ENCODE measurements around the gene PAQR4. TPM values are rescaled to one million over a fixed set of nuclear protein-coding genes. Genes with fewer than 3 reads are reported as not detected.

Gene PAQR4
- total RNA-seq, 1 donor from 2014 or later: 9.2 TPM

DNA sequence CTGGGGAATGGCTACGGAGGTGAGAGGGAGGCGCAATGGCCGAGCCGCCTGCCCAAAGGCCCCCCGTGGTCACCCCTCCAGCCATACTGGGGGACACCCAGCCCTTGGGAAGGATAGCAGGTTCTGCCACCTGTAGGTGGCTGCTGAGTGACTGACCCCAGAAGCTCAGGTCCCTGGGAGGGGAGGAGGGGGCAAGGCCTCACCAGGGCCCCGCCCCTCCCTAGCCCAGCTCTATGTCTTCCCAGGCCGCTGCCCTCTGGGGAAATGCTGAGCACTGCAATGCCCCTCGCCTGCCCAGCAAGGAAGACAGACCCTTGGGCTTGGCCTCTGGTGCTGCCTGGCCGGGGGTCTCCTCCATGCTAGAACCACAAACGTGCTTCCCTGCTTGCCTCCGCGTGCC lies 32.2 kb downstream of the PAQR4 start:
- no peak for DNase-seq (ENCODE audit: low spot score in 2 of 2)
- TF ChIP-seq, protein P1, sequence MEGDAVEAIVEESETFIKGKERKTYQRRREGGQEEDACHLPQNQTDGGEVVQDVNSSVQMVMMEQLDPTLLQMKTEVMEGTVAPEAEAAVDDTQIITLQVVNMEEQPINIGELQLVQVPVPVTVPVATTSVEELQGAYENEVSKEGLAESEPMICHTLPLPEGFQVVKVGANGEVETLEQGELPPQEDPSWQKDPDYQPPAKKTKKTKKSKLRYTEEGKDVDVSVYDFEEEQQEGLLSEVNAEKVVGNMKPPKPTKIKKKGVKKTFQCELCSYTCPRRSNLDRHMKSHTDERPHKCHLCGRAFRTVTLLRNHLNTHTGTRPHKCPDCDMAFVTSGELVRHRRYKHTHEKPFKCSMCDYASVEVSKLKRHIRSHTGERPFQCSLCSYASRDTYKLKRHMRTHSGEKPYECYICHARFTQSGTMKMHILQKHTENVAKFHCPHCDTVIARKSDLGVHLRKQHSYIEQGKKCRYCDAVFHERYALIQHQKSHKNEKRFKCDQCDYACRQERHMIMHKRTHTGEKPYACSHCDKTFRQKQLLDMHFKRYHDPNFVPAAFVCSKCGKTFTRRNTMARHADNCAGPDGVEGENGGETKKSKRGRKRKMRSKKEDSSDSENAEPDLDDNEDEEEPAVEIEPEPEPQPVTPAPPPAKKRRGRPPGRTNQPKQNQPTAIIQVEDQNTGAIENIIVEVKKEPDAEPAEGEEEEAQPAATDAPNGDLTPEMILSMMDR (IDR thresholded peaks at IDR 0.05): no peak
- Histone ChIP-seq H3K4me1 (peaks cover 0 to 4% of the 10 kb centered on the region in 2 donors), H3K36me3 (no peaks in the 10 kb centered on the region), H3K4me3 (no peak overlapping the region), H3K27me3 (peaks cover 10% of the 10 kb centered on the region), H3K27ac (no peak overlapping the region), H3K9me3 (no peaks in the 10 kb centered on the region)
- intact Hi-C loops (cut with DNase I): no loop called here

DNA sequence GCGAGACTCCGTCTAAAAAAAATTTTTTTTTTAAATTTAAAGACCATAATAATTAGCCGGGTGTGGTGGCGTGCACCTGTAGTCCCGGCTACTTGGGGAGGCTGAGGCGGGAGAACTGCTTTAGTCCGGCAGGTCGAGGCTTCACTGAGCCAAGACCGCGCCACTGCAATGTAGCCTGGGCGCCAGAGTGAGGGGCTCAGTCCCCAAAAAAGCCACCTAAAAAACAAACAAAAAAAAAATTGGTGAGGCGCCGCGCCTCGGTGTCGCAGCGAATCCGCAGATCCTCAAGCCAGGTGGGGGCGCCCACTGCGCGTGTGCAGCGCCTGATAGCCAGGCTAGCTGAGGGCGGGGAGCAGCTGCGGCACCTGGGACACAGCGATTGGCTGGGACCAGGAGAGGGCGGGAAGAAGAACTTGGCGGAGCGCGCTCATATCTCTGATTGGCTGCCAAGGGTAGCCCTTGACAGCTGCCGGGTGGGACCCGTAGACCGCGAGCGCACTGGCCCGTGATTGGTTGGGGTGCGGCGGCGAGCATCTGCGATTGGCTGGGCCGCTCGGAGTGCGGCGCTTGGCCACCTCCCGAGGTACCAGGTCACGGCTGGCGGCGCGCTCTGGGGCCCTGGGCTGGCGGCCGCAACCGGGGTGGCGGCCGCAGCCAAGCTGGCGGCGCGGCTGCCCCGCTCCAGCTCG lies 34.6 kb downstream of the PAQR4 start:
- H3K36me3 ChIP-seq: no peaks in the 10 kb centered on the region
- H3K27me3 ChIP-seq: peaks cover 10% of the 10 kb centered on the region
- H3K9me3 ChIP-seq: no peaks in the 10 kb centered on the region
- peak overlapping the region in 1 of 2 donors; percentile 26 for H3K4me3 ChIP-seq
- DNase-seq (ENCODE audit: low spot score in 2 of 2): peak; percentile 87 to 97
- TF ChIP-seq, protein P1 (IDR thresholded peaks at IDR 0.05): peak; percentile 37 to 66 (median 48)
- intact Hi-C loops (cut with DNase I): loop anchor here (1.0 kb wide), 1 partner anchor 17 kb away; the partner anchor contains the start of gene TNFRSF12A
- no peak overlapping the region for H3K27ac ChIP-seq
- H3K4me1 ChIP-seq: peaks cover 0 to 4% of the 10 kb centered on the region in 2 donors

DNA sequence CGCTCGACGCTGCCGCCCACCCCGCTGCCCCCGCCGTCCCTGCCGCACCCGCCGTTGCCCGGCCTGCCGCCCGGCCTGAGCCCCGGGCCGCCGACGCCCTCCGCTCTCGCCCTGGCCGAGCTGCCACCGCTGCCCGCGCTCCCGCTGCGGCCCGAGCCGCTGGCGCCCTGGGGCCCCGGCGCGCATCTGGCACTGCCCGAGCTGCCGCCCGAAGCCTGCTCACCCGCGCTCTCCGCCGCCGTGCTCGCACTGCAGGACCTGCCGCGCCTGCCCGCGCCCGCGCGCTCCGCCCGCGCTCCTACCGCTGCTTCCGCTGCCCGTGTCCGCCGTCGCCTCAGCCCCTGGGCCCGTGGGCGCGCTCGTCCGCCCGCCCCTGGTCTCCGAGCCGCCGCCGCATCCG lies 35.2 kb downstream of the PAQR4 start:
- H3K4me3 ChIP-seq: peak overlapping the region in 1 of 2 donors; percentile 26
- TF ChIP-seq, protein P1 (IDR thresholded peaks at IDR 0.05): no peak
- intact Hi-C loops (cut with DNase I): loop anchor here (1.0 kb wide), 1 partner anchor 16 kb away; the partner anchor contains the start of gene TNFRSF12A

DNA sequence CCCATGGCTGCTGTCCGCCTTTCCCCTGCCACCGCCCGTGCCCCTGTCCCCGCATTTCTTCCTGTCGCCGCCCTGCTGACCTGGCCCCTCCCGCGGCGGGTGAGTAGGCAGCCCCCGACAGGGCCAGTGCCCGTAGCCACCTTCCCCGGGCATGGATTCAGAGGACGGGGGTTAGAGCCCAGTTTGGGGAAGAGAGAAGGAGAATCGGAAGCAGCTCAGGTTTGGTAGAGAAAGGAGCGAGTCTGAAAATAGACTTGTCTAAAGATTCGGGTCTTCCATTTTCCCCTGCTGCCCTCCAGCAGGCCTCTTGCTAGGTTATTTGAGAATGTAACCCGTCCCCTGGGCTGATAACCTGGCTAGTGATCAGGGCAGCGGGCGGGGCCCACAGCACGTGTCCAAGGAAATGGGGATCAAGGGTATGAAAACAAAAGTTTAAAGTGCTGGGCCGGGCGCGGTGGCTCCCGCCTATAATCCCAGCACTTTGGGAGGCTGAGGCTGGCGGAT lies 35.7 kb downstream of the PAQR4 start:
- Histone ChIP-seq H3K4me3 (peak overlapping the region; percentile 30 to 40), H3K4me1 (peaks cover 0 to 4% of the 10 kb centered on the region in 2 donors), H3K27me3 (peaks cover 10% of the 10 kb centered on the region), H3K36me3 (no peaks in the 10 kb centered on the region), H3K27ac (no peak overlapping the region), H3K9me3 (no peaks in the 10 kb centered on the region)
- TF ChIP-seq, protein P1 (IDR thresholded peaks at IDR 0.05): no peak
- DNase-seq (ENCODE audit: low spot score in 2 of 2): no peak
- intact Hi-C loops (cut with DNase I): loop anchor here (1.0 kb wide), 1 partner anchor 15 kb away; the partner anchor contains the start of gene TNFRSF12A

More for the DNA sequence above, 35.2 kb downstream of the PAQR4 start:
- Histone ChIP-seq H3K36me3 (no peaks in the 10 kb centered on the region), H3K4me1 (peaks cover 0 to 4% of the 10 kb centered on the region in 2 donors), H3K9me3 (no peaks in the 10 kb centered on the region), H3K27me3 (peaks cover 10% of the 10 kb centered on the region), H3K27ac (no peak overlapping the region)
- DNase-seq (ENCODE audit: low spot score in 2 of 2): no peak

DNA sequence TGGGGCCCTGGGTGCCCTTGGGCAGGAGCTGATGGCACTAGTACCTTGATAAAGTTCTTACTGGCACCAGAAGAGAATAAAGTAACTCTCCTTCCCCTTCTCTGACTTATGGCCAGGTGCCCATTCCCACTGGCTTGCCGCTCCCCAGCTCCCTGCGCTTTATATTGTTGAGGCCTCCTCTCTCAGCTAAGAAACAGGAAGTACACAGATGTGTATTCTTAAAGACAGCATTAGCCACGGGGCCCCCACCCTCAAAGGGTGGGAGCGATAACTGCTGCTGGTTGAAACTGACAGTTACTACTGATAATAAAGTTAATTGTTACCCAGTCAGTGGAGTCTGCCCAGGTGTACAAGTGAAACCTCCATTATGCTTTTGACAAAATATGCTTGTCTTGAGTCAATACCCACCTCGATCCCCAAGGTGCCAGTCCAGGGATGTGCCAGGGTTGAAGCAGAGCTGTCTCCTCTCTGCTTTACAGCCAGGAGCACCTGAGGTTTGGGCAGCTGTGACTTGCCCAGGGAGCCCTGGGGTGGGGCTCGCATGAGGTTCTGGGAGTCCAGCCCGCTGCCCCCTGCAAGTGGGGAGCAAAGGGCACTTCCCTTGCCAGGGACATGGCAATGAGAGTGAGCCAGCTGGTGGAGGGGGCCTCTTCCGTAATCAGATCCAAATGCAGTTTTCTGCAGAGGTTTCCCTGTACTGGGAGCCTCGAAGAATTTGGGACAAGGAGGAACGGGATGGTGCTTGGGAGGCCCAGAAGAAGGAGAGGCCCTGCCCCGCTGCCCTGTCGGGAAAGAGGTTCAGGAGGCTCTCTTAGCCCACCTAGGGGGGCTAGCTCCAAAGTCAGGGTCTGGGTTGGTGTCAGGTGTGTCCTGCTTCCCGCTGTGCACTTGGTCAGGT lies 38.2 kb downstream of the PAQR4 start:
- H3K4me3 ChIP-seq: no peak overlapping the region
- TF ChIP-seq, protein P1 (IDR thresholded peaks at IDR 0.05): no peak
- H3K27me3 ChIP-seq: peaks cover 13% of the 10 kb centered on the region
- peaks cover 0 to 4% of the 10 kb centered on the region in 2 donors for H3K4me1 ChIP-seq
- DNase-seq (ENCODE audit: low spot score in 2 of 2): no peak
- H3K27ac ChIP-seq: no peak overlapping the region
- H3K9me3 ChIP-seq: no peaks in the 10 kb centered on the region
- intact Hi-C loops (cut with DNase I): no loop called here
- H3K36me3 ChIP-seq: no peaks in the 10 kb centered on the region
